GM19438 (cell line): ENCODE measurements around the gene LCN12.

Experiments used
- ATAC-seq: cut with Tn5 transposase; IDR thresholded peaks from one replicate; pipeline ENCODE4 v1.9.1; 2021; ENCODE audit warnings: low read depth; ENCODE audit not compliant: unreplicated experiment

LCN12 gene

GRCh38 chr9:136951541-136952320, at the start of gene LCN12:
TSS of gene LCN12 (plus strand) at chr9:136952273. CDS start at chr9:136952328, 55 bp downstream.
- ATAC-seq = no peak

- no peak for ATAC-seq
Observed at GRCh38 chr9:136903041-136903554, 49.0 kb upstream of the LCN12 start.

- ATAC-seq = no peak
Observed at GRCh38 chr9:136906266-136906665, 45.8 kb upstream of the LCN12 start.

GRCh38 chr9:136907011-136907914, 44.8 kb upstream of the LCN12 start:
- ATAC-seq = no peak

GRCh38 chr9:136910197-136910900, 41.7 kb upstream of the LCN12 start:
- no peak for ATAC-seq

GRCh38 chr9:136910901-136911245, 41.2 kb upstream of the LCN12 start:
- no peak for ATAC-seq

GRCh38 chr9:136913701-136914438, 38.2 kb upstream of the LCN12 start:
- ATAC-seq = no peak

GRCh38 chr9:136915632-136916329, 36.3 kb upstream of the LCN12 start:
- ATAC-seq = no peak

- ATAC-seq = no peak
Observed at GRCh38 chr9:136916330-136917184, 35.5 kb upstream of the LCN12 start.

- no peak for ATAC-seq
Observed at GRCh38 chr9:136917902-136918301, 34.2 kb upstream of the LCN12 start.

GRCh38 chr9:136920069-136920468, 32.0 kb upstream of the LCN12 start:
- ATAC-seq = no peak

GRCh38 chr9:136920734-136921231, 31.3 kb upstream of the LCN12 start:
- no peak for ATAC-seq

GRCh38 chr9:136921307-136921706, 30.8 kb upstream of the LCN12 start:
- no peak for ATAC-seq

- ATAC-seq = no peak
Observed at GRCh38 chr9:136921718-136922117, 30.4 kb upstream of the LCN12 start.

- no peak for ATAC-seq
Observed at GRCh38 chr9:136922540-136922939, 29.5 kb upstream of the LCN12 start.

- ATAC-seq = no peak
Observed at GRCh38 chr9:136923881-136924280, 28.2 kb upstream of the LCN12 start.

- ATAC-seq = no peak
Observed at GRCh38 chr9:136925414-136926153, 26.5 kb upstream of the LCN12 start.
